ENCODE data around the gene MISP3.

DNA sequence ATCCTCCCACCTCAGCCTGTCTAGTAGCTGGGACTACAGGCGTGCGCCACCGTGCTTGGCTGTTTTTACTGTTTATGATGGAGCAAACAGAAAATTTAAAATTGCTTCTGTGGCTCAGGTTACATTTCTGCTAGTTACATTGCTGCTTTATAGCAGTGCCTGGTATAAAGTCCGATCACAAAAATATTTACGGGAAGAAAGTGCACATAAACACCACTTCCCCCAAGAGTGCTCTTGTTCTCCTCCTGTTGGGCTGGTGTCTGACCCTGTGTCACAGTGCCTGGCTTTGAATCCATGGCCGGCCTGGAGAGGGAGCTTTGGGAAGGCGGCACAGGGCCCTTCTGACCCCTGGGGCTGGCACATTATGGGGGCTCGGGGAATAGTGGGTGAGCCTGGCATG lies 33.1 kb downstream of the MISP3 start:
- TF ChIP-seq TAF1 (IDR thresholded peaks at IDR 0.05; ENCODE audit: low read depth) (no peak), MXI1 (conservative IDR thresholded peaks at IDR 0.05; ENCODE audit: poor library complexity, severe bottlenecking) (no peak)

Measured in neural cell (in vitro differentiated cells).